ENCODE measurements around the gene RAB35. TPM values are rescaled to one million over a fixed set of nuclear protein-coding genes. Genes with fewer than 3 reads are reported as not detected.

The RAB35 gene
- total RNA-seq, 1 experiment from 2014 or later = 52.8 TPM

GRCh38 chr12:120126635-120127005 lies 10.1 kb upstream of the RAB35 start:
- Histone ChIP-seq H3K9ac (ENCODE audit: low read length) (no peak overlapping the region), H2AFZ (ENCODE audit: low read length) (no peak overlapping the region), H4K20me1 (ENCODE audit: low read length) (no peaks in the 10 kb centered on the region), H3K4me2 (ENCODE audit: low read length) (no peak overlapping the region), H3K36me3 (ENCODE audit: low read depth, low read length) (peaks cover 57% of the 10 kb centered on the region), H3K4me1 (ENCODE audit: insufficient read depth, low read length) (no peaks in the 10 kb centered on the region), H3K9me3 (ENCODE audit: low read length) (no peaks in the 10 kb centered on the region), H3K27me3 (ENCODE audit: low read length) (no peaks in the 10 kb centered on the region), H3K79me2 (ENCODE audit: low read length) (no peaks in the 10 kb centered on the region), H3K4me3 (ENCODE audit: low read length) (no peak overlapping the region), H3F3A (ENCODE audit: low read length, unreplicated experiment) (peaks cover 3% of the 10 kb centered on the region), H3K9me2 (replicated peaks; ENCODE audit: low read length) (no peaks in the 10 kb centered on the region), H3K27ac (ENCODE audit: low read length) (no peak overlapping the region)
- ChIA-PET CTCF (interaction anchor here (0.6 kb wide), 2 partner anchors 16 to 165 kb away, joined by 3 to 4 read pairs; no protein-coding TSS in a partner anchor), POLR2A (ENCODE audit: unreplicated experiment) (no interaction called here)
- DNase-seq = no peak
- intact Hi-C loops (cut with micrococcal nuclease) = no loop called here
- no TSS peak for BruUV-seq (replicated peaks)
- no peak for TF ChIP-seq CTCF (conservative IDR thresholded peaks at IDR 0.05; ENCODE audit: low read depth, low read length)
- no peak for TF ChIP-seq EZH2phosphoT487 (IDR thresholded peaks at IDR 0.05; ENCODE audit: borderline replicate concordance, low read length)
- no peak for TF ChIP-seq EZH2 (IDR thresholded peaks at IDR 0.05; ENCODE audit: low read length, unreplicated experiment)
- no peak for ATAC-seq

- CTCF ChIA-PET = interaction anchor here (0.6 kb wide), 1 partner anchor 16 kb away, joined by 3 read pairs; no protein-coding TSS in a partner anchor
Measured at GRCh38 chr12:120125792-120126634, 9.5 kb upstream of the RAB35 start.

More at GRCh38 chr12:120125792-120126634, 9.5 kb upstream of the RAB35 start:
- TF ChIP-seq EZH2phosphoT487 (IDR thresholded peaks at IDR 0.05; ENCODE audit: borderline replicate concordance, low read length) (no peak), EZH2 (IDR thresholded peaks at IDR 0.05; ENCODE audit: low read length, unreplicated experiment) (no peak), CTCF (conservative IDR thresholded peaks at IDR 0.05; ENCODE audit: low read depth, low read length) (no peak)
- H3F3A ChIP-seq (ENCODE audit: low read length, unreplicated experiment) = peaks cover 3% of the 10 kb centered on the region
- BruUV-seq (replicated peaks) = no TSS peak
- no peak overlapping the region for H3K27ac ChIP-seq (ENCODE audit: low read length)
- no peaks in the 10 kb centered on the region for H3K79me2 ChIP-seq (ENCODE audit: low read length)
- H3K9me3 ChIP-seq (ENCODE audit: low read length) = no peaks in the 10 kb centered on the region
- H3K4me3 ChIP-seq (ENCODE audit: low read length) = no peak overlapping the region
- POLR2A ChIA-PET (ENCODE audit: unreplicated experiment) = interaction anchor here (0.5 to 0.6 kb wide), 3 partner anchors 41 to 165 kb away, joined by 3 to 20 read pairs (median 4); partner anchors contain the start of gene RNU4-2
- H4K20me1 ChIP-seq (ENCODE audit: low read length) = no peaks in the 10 kb centered on the region
- no peaks in the 10 kb centered on the region for H3K4me1 ChIP-seq (ENCODE audit: insufficient read depth, low read length)
- H3K9ac ChIP-seq (ENCODE audit: low read length) = no peak overlapping the region
- ATAC-seq (0 out of 2 replicates have a peak, but pooled peaks have one; percentile 5), DNase-seq (no peak)
- H3K36me3 ChIP-seq (ENCODE audit: low read depth, low read length) = peaks cover 51% of the 10 kb centered on the region
- no peak overlapping the region for H2AFZ ChIP-seq (ENCODE audit: low read length)
- no peaks in the 10 kb centered on the region for H3K9me2 ChIP-seq (replicated peaks; ENCODE audit: low read length)
- H3K27me3 ChIP-seq (ENCODE audit: low read length) = no peaks in the 10 kb centered on the region
- no peak overlapping the region for H3K4me2 ChIP-seq (ENCODE audit: low read length)
- intact Hi-C loops (cut with micrococcal nuclease) = no loop called here
